Vagina (tissue), 2 donors: ENCODE results near the gene MED12L.

Experiments used
- POLR2AphosphoS5 ChIP-seq, 2 donors: sonication (generic); formaldehyde crosslinking; IDR thresholded peaks; one replicate each; pipeline ENCODE4 v1.9.0; 2017; ENCODE audit warnings: antibody characterized with exemption in 2 of 2, mild to moderate bottlenecking in 2 of 2, low read depth in 1 of 2; ENCODE audit not compliant: insufficient read depth in 1 of 2
- TF ChIP-seq, protein P1 (sequence below), 3 experiments: fragments of 450-650 bp in 2 of 3; fragments of 200-600 bp in 1 of 3; sonication (generic) in 1 of 3; IDR thresholded peaks; one replicate each; pipeline ENCODE4 v1.5.1; 2017 to 2019; ENCODE audit warnings: antibody characterized with exemption in 3 of 3, mild to moderate bottlenecking in 2 of 3, moderate library complexity in 2 of 3

- TF ChIP-seq, protein P1, sequence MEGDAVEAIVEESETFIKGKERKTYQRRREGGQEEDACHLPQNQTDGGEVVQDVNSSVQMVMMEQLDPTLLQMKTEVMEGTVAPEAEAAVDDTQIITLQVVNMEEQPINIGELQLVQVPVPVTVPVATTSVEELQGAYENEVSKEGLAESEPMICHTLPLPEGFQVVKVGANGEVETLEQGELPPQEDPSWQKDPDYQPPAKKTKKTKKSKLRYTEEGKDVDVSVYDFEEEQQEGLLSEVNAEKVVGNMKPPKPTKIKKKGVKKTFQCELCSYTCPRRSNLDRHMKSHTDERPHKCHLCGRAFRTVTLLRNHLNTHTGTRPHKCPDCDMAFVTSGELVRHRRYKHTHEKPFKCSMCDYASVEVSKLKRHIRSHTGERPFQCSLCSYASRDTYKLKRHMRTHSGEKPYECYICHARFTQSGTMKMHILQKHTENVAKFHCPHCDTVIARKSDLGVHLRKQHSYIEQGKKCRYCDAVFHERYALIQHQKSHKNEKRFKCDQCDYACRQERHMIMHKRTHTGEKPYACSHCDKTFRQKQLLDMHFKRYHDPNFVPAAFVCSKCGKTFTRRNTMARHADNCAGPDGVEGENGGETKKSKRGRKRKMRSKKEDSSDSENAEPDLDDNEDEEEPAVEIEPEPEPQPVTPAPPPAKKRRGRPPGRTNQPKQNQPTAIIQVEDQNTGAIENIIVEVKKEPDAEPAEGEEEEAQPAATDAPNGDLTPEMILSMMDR (IDR thresholded peaks at IDR 0.05): no peak
- TF ChIP-seq POLR2AphosphoS5 (IDR thresholded peaks at IDR 0.05; ENCODE audit: insufficient read depth in 1 of 2, low read depth in 1 of 2): no peak
Observed at GRCh38 chr3:151293127-151293526, 207.7 kb downstream of the MED12L start.
